Liver (tissue), 3 donors: ENCODE data around the gene KRTAP27-1.

Experiments
- CTCF ChIP-seq: fragments of 150-350 bp; IDR thresholded peaks from 2 replicates; pipeline ENCODE4 v1.5.1; 2017; ENCODE audit warnings: improper control_type of control experiment, low read depth, low read length; ENCODE audit not compliant: missing input control
- EGR1 ChIP-seq, 2 donors: IDR thresholded peaks; 2 replicates each; pipeline ENCODE4 v1.6.1; 2016 to 2018; ENCODE audit warnings: antibody characterized with exemption in 2 of 2, low read depth in 2 of 2
- FOXA1 ChIP-seq: IDR thresholded peaks from 2 replicates; pipeline ENCODE4 v1.6.1; 2016; ENCODE audit warnings: antibody characterized with exemption
- JUND ChIP-seq, 2 donors: IDR thresholded peaks; 2 replicates each; pipeline ENCODE4 v1.6.1; 2016; ENCODE audit warnings: antibody characterized with exemption in 2 of 2
- MAX ChIP-seq: IDR thresholded peaks from 2 replicates; pipeline ENCODE4 v1.6.1; 2016; ENCODE audit warnings: antibody characterized with exemption
- RAD21 ChIP-seq, 2 donors: IDR thresholded peaks; 2 replicates each; pipeline ENCODE4 v1.6.1; 2016; ENCODE audit warnings: antibody characterized with exemption in 2 of 2, mild to moderate bottlenecking in 2 of 2
- SP1 ChIP-seq: IDR thresholded peaks from 2 replicates; pipeline ENCODE4 v1.6.1; 2018; ENCODE audit warnings: antibody characterized with exemption, mild to moderate bottlenecking
- ZBTB33 ChIP-seq: IDR thresholded peaks from 2 replicates; pipeline ENCODE4 v1.6.1; 2016; ENCODE audit warnings: antibody characterized with exemption
- TF ChIP-seq, protein P1 (sequence below): IDR thresholded peaks from 2 replicates; pipeline ENCODE4 v1.6.1; 2016; ENCODE audit warnings: antibody characterized with exemption, mild to moderate bottlenecking
- TF ChIP-seq, protein P2 (sequence below): IDR thresholded peaks from 2 replicates; pipeline ENCODE4 v1.6.1; 2016; ENCODE audit warnings: antibody characterized with exemption
- donor health status: healthy.
- donor health status: healthy.

DNA sequence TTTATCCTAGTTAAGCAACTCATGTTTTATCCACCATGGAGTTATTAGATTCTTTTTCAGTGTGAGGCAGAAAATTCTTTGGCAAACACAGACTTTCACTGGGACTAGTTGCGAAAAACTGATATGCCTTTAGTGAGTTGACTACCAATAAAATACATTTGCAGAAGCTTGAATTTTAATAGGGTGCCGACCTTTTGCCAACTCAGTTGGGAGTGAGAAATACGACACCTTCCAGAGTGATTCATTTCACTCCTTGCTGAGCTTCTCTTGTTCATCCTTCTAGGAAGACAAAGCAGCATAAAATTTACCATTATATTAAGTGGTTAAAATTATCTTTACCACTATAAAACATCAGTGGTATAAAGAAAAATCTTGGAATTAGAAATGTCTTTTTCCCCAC is 12.1 kb upstream of the KRTAP27-1 start:
- TF ChIP-seq ZBTB33 (no peak), RAD21 (IDR thresholded peaks at IDR 0.05) (no peak), CTCF (no peak), JUND (IDR thresholded peaks at IDR 0.05) (no peak), MAX (no peak), SP1 (no peak), EGR1 (IDR thresholded peaks at IDR 0.05; ENCODE audit: low read depth in 2 of 2) (no peak), FOXA1 (no peak)
- TF ChIP-seq, protein P1, sequence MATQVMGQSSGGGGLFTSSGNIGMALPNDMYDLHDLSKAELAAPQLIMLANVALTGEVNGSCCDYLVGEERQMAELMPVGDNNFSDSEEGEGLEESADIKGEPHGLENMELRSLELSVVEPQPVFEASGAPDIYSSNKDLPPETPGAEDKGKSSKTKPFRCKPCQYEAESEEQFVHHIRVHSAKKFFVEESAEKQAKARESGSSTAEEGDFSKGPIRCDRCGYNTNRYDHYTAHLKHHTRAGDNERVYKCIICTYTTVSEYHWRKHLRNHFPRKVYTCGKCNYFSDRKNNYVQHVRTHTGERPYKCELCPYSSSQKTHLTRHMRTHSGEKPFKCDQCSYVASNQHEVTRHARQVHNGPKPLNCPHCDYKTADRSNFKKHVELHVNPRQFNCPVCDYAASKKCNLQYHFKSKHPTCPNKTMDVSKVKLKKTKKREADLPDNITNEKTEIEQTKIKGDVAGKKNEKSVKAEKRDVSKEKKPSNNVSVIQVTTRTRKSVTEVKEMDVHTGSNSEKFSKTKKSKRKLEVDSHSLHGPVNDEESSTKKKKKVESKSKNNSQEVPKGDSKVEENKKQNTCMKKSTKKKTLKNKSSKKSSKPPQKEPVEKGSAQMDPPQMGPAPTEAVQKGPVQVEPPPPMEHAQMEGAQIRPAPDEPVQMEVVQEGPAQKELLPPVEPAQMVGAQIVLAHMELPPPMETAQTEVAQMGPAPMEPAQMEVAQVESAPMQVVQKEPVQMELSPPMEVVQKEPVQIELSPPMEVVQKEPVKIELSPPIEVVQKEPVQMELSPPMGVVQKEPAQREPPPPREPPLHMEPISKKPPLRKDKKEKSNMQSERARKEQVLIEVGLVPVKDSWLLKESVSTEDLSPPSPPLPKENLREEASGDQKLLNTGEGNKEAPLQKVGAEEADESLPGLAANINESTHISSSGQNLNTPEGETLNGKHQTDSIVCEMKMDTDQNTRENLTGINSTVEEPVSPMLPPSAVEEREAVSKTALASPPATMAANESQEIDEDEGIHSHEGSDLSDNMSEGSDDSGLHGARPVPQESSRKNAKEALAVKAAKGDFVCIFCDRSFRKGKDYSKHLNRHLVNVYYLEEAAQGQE = no peak
- TF ChIP-seq, protein P2, sequence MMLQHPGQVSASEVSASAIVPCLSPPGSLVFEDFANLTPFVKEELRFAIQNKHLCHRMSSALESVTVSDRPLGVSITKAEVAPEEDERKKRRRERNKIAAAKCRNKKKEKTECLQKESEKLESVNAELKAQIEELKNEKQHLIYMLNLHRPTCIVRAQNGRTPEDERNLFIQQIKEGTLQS = no peak
